A549 treated with CpdA at 1 μM for 4 hours (cell line): ENCODE results near the gene TMEM213. TPM values are rescaled to one million over a fixed set of nuclear protein-coding genes. Genes with fewer than 3 reads are reported as not detected.

Experiments used
- total RNA-seq: library from RNA; stranded (reverse); fragments of 200-300 nt; extraction: Qiagen RNA extraction; gene quantifications from 5 replicates; pipeline ENCODE4 v1.2.3, GENCODE V29; 2022; ENCODE audit warnings: low read depth

Gene TMEM213, protein sequence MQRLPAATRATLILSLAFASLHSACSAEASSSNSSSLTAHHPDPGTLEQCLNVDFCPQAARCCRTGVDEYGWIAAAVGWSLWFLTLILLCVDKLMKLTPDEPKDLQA
- not detected in 5 replicates for total RNA-seq

DNA sequence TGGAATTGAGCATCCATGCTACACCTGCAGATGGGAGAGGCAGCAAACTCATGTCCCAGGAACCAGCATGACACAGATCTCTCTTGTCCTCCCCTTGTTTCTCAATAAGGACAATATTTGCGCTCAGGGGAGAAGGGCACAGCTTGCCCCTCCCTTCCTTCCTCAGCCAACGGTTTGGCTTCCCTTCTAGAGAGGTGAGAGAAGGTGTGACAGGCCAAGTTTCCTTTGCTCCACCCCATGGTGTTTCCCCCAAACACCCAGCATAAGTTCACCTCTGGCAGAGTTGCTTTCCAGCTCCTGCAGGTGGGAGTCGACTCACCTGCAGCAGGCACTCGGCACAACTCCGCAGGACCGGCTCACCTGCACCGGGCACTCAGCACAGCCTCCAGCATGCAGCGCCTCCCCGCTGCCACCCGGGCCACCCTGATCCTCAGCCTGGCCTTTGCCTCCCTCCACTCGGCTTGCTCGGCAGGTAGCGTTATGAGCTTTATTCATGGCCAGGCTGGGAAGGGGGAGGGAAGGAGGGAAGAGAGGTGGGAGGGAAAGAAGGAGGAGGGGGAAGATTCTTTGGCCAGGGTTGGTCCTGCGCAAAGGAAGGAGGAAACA, at the start of gene TMEM213, which contains the start of gene ATP6V0A4:
TMEM213 (plus strand) TSS at position 280 of the 606 bp plus-strand sequence; CDS start at position 391, 111 bp downstream.
ATP6V0A4 (minus strand) TSS at position 482 of the 606 bp plus-strand sequence. CDS start 26,949 bp downstream, outside the sequence.

Other genes with a start within 250 kb of the TMEM213 start
- gene SVOPL, start 96.6 kb upstream of the TMEM213 start, total RNA-seq = not detected in 5 replicates
- gene ATP6V0A4, start 202 bp downstream of the TMEM213 start, total RNA-seq = 0.22 to 0.58 TPM (median 0.26 TPM) in 5 replicates
- 6.3 to 8.3 TPM (median 7.3 TPM) in 5 replicates for gene KIAA1549, start 183.4 kb downstream of the TMEM213 start, total RNA-seq
- 3.3 to 8.2 TPM (median 6.0 TPM) in 5 replicates for gene ZC3HAV1L, start 238.0 kb downstream of the TMEM213 start, total RNA-seq